ENCODE results near the gene ADTRP. TPM values are rescaled to one million over a fixed set of nuclear protein-coding genes. Genes with fewer than 3 reads are reported as not detected.

The ADTRP gene
- total RNA-seq, 3 donors from 2014 or later (not counting 1 experiment from before 2014, with no cell fraction given) = 1.1 to 1.5 TPM; not detected in 1

GRCh38 chr6:11714798-11715285, 63.8 kb downstream of the ADTRP start:
- Mint-ChIP-seq H3K36me3 (no peaks in the 10 kb centered on the region), H3K9me3 (no peaks in the 10 kb centered on the region), H3K27ac (no peak overlapping the region), H3K4me1 (no peaks in the 10 kb centered on the region), H3K27me3 (ENCODE audit: low read depth in 2 of 2) (peaks cover 7 to 17% of the 10 kb centered on the region in 2 donors), H3K4me3 (no peak overlapping the region)
- ATAC-seq = no peak
- DNase-seq = no peak
- intact Hi-C loops (cut with micrococcal nuclease) = no loop called here
- Histone ChIP-seq H3K4me3 (ENCODE audit: low read length) (no peak overlapping the region), H3K4me1 (ENCODE audit: control insufficient read depth, insufficient read depth, low read length) (no peaks in the 10 kb centered on the region), H3K27me3 (ENCODE audit: control insufficient read depth, insufficient read depth, low read length) (no peaks in the 10 kb centered on the region), H3K27ac (ENCODE audit: low read length) (no peak overlapping the region), H3K36me3 (ENCODE audit: control insufficient read depth, insufficient read depth, low read length) (no peaks in the 10 kb centered on the region), H3K9me3 (ENCODE audit: control insufficient read depth, insufficient read depth, low read length) (no peaks in the 10 kb centered on the region)
- TF ChIP-seq CTCF (IDR thresholded peaks at IDR 0.05) = no peak

GRCh38 chr6:11714116-11714797, 64.3 kb downstream of the ADTRP start:
- Mint-ChIP-seq H3K27me3 (ENCODE audit: low read depth in 2 of 2) (peaks cover 5 to 17% of the 10 kb centered on the region in 2 donors), H3K9me3 (no peaks in the 10 kb centered on the region), H3K4me3 (no peak overlapping the region), H3K36me3 (no peaks in the 10 kb centered on the region), H3K27ac (no peak overlapping the region), H3K4me1 (no peaks in the 10 kb centered on the region)
- no peak for ATAC-seq
- Histone ChIP-seq H3K4me3 (ENCODE audit: low read length) (no peak overlapping the region), H3K4me1 (ENCODE audit: control insufficient read depth, insufficient read depth, low read length) (no peaks in the 10 kb centered on the region), H3K27ac (ENCODE audit: low read length) (no peak overlapping the region), H3K9me3 (ENCODE audit: control insufficient read depth, insufficient read depth, low read length) (no peaks in the 10 kb centered on the region), H3K36me3 (ENCODE audit: control insufficient read depth, insufficient read depth, low read length) (no peaks in the 10 kb centered on the region), H3K27me3 (ENCODE audit: control insufficient read depth, insufficient read depth, low read length) (no peaks in the 10 kb centered on the region)
- intact Hi-C loops (cut with micrococcal nuclease) = no loop called here
- no peak for TF ChIP-seq CTCF (IDR thresholded peaks at IDR 0.05)
- WGBS (ENCODE audit: insufficient coverage) = 26% methylated on average over 4 of the region's 6 CpGs
- DNase-seq = peak in 1 of 2 donors; percentile 54

- Histone ChIP-seq H3K9me3 (ENCODE audit: control insufficient read depth, insufficient read depth, low read length) (no peaks in the 10 kb centered on the region), H3K27me3 (ENCODE audit: control insufficient read depth, insufficient read depth, low read length) (no peaks in the 10 kb centered on the region), H3K27ac (ENCODE audit: low read length) (no peak overlapping the region), H3K36me3 (ENCODE audit: control insufficient read depth, insufficient read depth, low read length) (no peaks in the 10 kb centered on the region), H3K4me1 (ENCODE audit: control insufficient read depth, insufficient read depth, low read length) (no peaks in the 10 kb centered on the region), H3K4me3 (ENCODE audit: low read length) (no peak overlapping the region)
- peak in 1 of 2 donors; percentile 55 for DNase-seq
- intact Hi-C loops (cut with micrococcal nuclease) = no loop called here
- Mint-ChIP-seq H3K4me3 (no peak overlapping the region), H3K27ac (no peak overlapping the region), H3K27me3 (ENCODE audit: low read depth in 2 of 2) (peaks cover 5 to 17% of the 10 kb centered on the region in 2 donors), H3K4me1 (no peaks in the 10 kb centered on the region), H3K36me3 (no peaks in the 10 kb centered on the region), H3K9me3 (no peaks in the 10 kb centered on the region)
- no peak for TF ChIP-seq CTCF (IDR thresholded peaks at IDR 0.05)
- 75% methylated on average over 6 of the region's 6 CpGs for WGBS (ENCODE audit: insufficient coverage)
- peak in 1 of 3 donors; percentile 21 for ATAC-seq
These were observed 65.8 kb downstream of the ADTRP start for GRCh38 chr6:11712760-11713159.
